ENCODE data around the gene LTB4R2. TPM values are rescaled to one million over a fixed set of nuclear protein-coding genes. Genes with fewer than 3 reads are reported as not detected.

Gene LTB4R2
- total and polyA plus RNA-seq, 2 experiments from 2014 or later, result 0.40 to 12.6 TPM

- no peaks in the 10 kb centered on the region for H3K9me3 Mint-ChIP-seq
- no peaks in the 10 kb centered on the region for H3K4me1 Mint-ChIP-seq
- no peaks in the 10 kb centered on the region for H3K9me2 ChIP-seq (ENCODE audit: insufficient read depth)
- peaks cover 19% of the 10 kb centered on the region for H3K27me3 Mint-ChIP-seq (ENCODE audit: insufficient read depth, low read depth, poor library complexity)
- H3K4me3 Mint-ChIP-seq, result no peak overlapping the region
- no peaks in the 10 kb centered on the region for H3K36me3 Mint-ChIP-seq (ENCODE audit: low read depth)
- no peak overlapping the region for H3K4me2 ChIP-seq
- H3K4me1 ChIP-seq (ENCODE audit: insufficient read depth), result no peaks in the 10 kb centered on the region
- no peaks in the 10 kb centered on the region for H3F3A ChIP-seq (replicated peaks; ENCODE audit: low read depth)
- H3K4me3 ChIP-seq, result no peak overlapping the region
- no peaks in the 10 kb centered on the region for H3K36me3 ChIP-seq (ENCODE audit: insufficient read depth)
- H3K27ac Mint-ChIP-seq, result no peak overlapping the region
- H3K27ac ChIP-seq (ENCODE audit: low read depth), result no peak overlapping the region
- peaks cover 72% of the 10 kb centered on the region for H3K27me3 ChIP-seq (ENCODE audit: insufficient read depth)
- peak; percentile 48; the same call in 2 of the 3 replicates for ATAC-seq
- TF ChIP-seq EZH2 (IDR thresholded peaks at IDR 0.05; ENCODE audit: low read depth, unreplicated experiment), result no peak
- peak; percentile 19 to 21; a peak in 2 of 4 replicates for TF ChIP-seq CTCF (conservative IDR thresholded peaks at IDR 0.05; ENCODE audit: low read depth in 2 of 2)
- no peak overlapping the region for H2AFZ ChIP-seq
- DNase-seq (ENCODE audit: low spot score), result peak; percentile 28
- no peaks in the 10 kb centered on the region for H4K20me1 ChIP-seq (replicated peaks; ENCODE audit: insufficient read depth)
- no peaks in the 10 kb centered on the region for H3K79me2 ChIP-seq (replicated peaks; ENCODE audit: insufficient read depth)
These were observed 41.6 kb downstream of the LTB4R2 start for GRCh38 chr14:24351517-24351916.

GRCh38 chr14:24353559-24354481, 43.9 kb downstream of the LTB4R2 start:
- Histone ChIP-seq H3K27me3 (ENCODE audit: insufficient read depth) (peaks cover 65% of the 10 kb centered on the region), H3K4me1 (ENCODE audit: insufficient read depth) (no peaks in the 10 kb centered on the region), H2AFZ (no peak overlapping the region), H3K27ac (ENCODE audit: low read depth) (no peak overlapping the region), H3K9me2 (ENCODE audit: insufficient read depth) (no peaks in the 10 kb centered on the region), H4K20me1 (replicated peaks; ENCODE audit: insufficient read depth) (no peaks in the 10 kb centered on the region; the same call in 1 of the 2 replicates), H3K4me2 (no peak overlapping the region), H3F3A (replicated peaks; ENCODE audit: low read depth) (no peaks in the 10 kb centered on the region), H3K36me3 (ENCODE audit: insufficient read depth) (no peaks in the 10 kb centered on the region), H3K79me2 (replicated peaks; ENCODE audit: insufficient read depth) (no peaks in the 10 kb centered on the region), H3K4me3 (no peak overlapping the region)
- Mint-ChIP-seq H3K27me3 (ENCODE audit: insufficient read depth, low read depth, poor library complexity) (peaks cover 20% of the 10 kb centered on the region), H3K4me3 (no peak overlapping the region), H3K27ac (no peak overlapping the region), H3K9me3 (no peaks in the 10 kb centered on the region), H3K36me3 (ENCODE audit: low read depth) (no peaks in the 10 kb centered on the region), H3K4me1 (no peaks in the 10 kb centered on the region)
- no peak for ATAC-seq
- DNase-seq (ENCODE audit: low spot score), result no peak
- no peak for TF ChIP-seq JUNB (IDR thresholded peaks at IDR 0.05; ENCODE audit: unreplicated experiment)
- no peak for TF ChIP-seq ZNF114 (CRISPR knock-in tag; IDR thresholded peaks at IDR 0.05)
- no peak for TF ChIP-seq REST (IDR thresholded peaks at IDR 0.05; ENCODE audit: unreplicated experiment)
- TF ChIP-seq ZNF331 (CRISPR knock-in tag; IDR thresholded peaks at IDR 0.05; ENCODE audit: low read depth), result no peak
- TF ChIP-seq CTCF (conservative IDR thresholded peaks at IDR 0.05; ENCODE audit: low read depth in 2 of 2), result no peak
- TF ChIP-seq NANOG (IDR thresholded peaks at IDR 0.05; ENCODE audit: borderline replicate concordance), result no peak
- no peak for TF ChIP-seq CREB1 (CRISPR knock-in tag; IDR thresholded peaks at IDR 0.05; ENCODE audit: low read depth)
- TF ChIP-seq EZH2 (IDR thresholded peaks at IDR 0.05; ENCODE audit: low read depth, unreplicated experiment), result no peak
- TF ChIP-seq ETS1 (IDR thresholded peaks at IDR 0.05), result no peak
- no peak for TF ChIP-seq POLR2AphosphoS5 (IDR thresholded peaks at IDR 0.05; ENCODE audit: low read depth)
- TF ChIP-seq EZH2phosphoT487 (IDR thresholded peaks at IDR 0.05; ENCODE audit: unreplicated experiment), result no peak
- TF ChIP-seq STAT1 (IDR thresholded peaks at IDR 0.05; ENCODE audit: unreplicated experiment), result no peak

Measured in GM23338 (cell line).